ENCODE results near the gene BEND3.
A peak's percentile ranks its signal among the peaks of the same experiment; 100 is the strongest.

Gene BEND3

DNA sequence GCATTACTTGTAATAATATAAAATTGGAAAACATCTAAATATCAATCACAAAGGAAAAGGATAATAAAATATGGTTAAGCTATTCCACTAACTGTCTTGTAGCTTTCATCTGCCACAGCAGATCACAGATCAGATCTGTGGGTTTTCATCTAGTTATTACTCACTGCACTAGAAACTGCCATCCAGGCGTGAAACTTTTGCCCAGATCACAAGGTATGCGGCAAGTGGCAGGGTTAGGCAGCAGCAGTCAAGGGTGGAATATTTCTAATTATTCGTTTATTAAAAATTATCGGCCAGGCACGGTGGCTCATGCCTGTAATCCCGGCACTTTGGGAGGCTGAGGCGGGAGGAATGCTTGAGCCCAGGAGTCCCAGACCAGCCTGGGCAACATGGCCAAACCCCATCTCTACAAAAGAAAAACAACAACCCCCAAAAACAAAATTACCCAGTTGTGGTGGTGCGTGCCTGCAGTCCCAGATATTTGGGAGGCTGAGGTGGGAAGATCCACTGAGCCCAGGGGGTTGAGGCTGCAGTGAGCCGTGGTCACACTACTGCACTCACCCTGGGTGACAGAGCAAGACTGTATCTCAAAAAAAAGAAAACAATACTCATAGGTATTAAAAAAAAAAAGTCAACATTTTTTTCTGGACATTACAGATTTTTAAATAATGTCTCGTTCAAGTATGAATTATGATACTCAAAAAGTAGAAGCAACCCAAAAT, 32.1 kb downstream of the BEND3 start:
- TF ChIP-seq, protein P1, sequence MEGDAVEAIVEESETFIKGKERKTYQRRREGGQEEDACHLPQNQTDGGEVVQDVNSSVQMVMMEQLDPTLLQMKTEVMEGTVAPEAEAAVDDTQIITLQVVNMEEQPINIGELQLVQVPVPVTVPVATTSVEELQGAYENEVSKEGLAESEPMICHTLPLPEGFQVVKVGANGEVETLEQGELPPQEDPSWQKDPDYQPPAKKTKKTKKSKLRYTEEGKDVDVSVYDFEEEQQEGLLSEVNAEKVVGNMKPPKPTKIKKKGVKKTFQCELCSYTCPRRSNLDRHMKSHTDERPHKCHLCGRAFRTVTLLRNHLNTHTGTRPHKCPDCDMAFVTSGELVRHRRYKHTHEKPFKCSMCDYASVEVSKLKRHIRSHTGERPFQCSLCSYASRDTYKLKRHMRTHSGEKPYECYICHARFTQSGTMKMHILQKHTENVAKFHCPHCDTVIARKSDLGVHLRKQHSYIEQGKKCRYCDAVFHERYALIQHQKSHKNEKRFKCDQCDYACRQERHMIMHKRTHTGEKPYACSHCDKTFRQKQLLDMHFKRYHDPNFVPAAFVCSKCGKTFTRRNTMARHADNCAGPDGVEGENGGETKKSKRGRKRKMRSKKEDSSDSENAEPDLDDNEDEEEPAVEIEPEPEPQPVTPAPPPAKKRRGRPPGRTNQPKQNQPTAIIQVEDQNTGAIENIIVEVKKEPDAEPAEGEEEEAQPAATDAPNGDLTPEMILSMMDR (IDR thresholded peaks at IDR 0.05; ENCODE audit: low read depth, low read length, missing control alignments) = no peak
- H3K4me3 ChIP-seq (replicated peaks; ENCODE audit: low read depth, low read length) = no peak overlapping the region

DNA sequence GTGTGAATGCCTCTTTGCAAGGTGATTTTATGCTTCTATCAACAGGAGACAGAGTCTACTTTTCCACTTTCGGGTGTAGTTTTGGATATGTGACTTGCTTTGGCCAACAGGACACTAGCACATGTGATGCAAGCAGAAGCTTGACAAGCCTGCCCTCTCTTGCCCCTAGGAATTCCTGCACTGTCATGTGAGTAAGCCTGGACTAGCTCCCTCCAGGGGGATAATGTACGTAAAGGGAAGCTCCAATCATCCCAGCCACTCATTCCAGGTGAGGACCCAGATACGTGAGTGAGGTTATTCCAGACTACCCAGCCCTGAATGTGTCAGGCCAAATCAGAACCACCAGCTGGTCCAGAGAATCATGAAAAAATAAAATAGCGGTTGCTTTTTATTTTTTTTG, 33.3 kb downstream of the BEND3 start:
- no peak for DNase-seq (ENCODE audit: extremely low read depth, low read depth)
- H3K4me3 ChIP-seq (replicated peaks; ENCODE audit: low read depth, low read length) = no peak overlapping the region
- TF ChIP-seq, protein P1 (IDR thresholded peaks at IDR 0.05; ENCODE audit: low read depth, low read length, missing control alignments) = no peak

More for the DNA sequence above, 32.1 kb downstream of the BEND3 start:
- no peak for DNase-seq (ENCODE audit: extremely low read depth, low read depth)

DNA sequence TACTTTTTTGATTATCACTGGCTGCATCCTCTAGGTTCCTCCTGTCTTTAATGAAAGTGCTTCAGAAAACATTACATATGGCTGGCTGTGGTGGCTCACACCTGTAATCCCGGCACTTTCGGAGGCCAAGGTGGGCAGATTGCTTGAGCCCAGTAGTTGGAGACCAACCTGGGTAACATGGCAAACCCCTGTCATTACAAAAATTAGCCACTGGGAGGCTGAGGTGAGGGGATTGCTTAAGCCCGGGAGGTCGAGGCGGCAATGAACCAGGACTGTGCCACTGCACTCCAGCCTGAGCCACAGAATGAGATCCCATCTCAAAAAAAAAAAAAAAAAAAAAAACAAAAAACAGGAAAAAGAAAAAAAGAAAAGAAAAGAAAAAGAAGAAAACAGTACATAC, 35.3 kb downstream of the BEND3 start:
- no peak for DNase-seq (ENCODE audit: extremely low read depth, low read depth)
- TF ChIP-seq, protein P1 (IDR thresholded peaks at IDR 0.05; ENCODE audit: low read depth, low read length, missing control alignments) = peak; percentile 6
- no peak overlapping the region for H3K4me3 ChIP-seq (replicated peaks; ENCODE audit: low read depth, low read length)

- no peak overlapping the region for H3K4me3 ChIP-seq (replicated peaks; ENCODE audit: low read depth, low read length)
- DNase-seq (ENCODE audit: extremely low read depth, low read depth) = no peak
- TF ChIP-seq, protein P1 (IDR thresholded peaks at IDR 0.05; ENCODE audit: low read depth, low read length, missing control alignments) = peak; percentile 3
Measured at GRCh38 chr6:107079429-107079828, 35.9 kb downstream of the BEND3 start.

- TF ChIP-seq, protein P1 (IDR thresholded peaks at IDR 0.05; ENCODE audit: low read depth, low read length, missing control alignments) = no peak
- H3K4me3 ChIP-seq (replicated peaks; ENCODE audit: low read depth, low read length) = no peak overlapping the region
- DNase-seq (ENCODE audit: extremely low read depth, low read depth) = no peak
Measured at GRCh38 chr6:107077710-107078109, 37.6 kb downstream of the BEND3 start.

DNA sequence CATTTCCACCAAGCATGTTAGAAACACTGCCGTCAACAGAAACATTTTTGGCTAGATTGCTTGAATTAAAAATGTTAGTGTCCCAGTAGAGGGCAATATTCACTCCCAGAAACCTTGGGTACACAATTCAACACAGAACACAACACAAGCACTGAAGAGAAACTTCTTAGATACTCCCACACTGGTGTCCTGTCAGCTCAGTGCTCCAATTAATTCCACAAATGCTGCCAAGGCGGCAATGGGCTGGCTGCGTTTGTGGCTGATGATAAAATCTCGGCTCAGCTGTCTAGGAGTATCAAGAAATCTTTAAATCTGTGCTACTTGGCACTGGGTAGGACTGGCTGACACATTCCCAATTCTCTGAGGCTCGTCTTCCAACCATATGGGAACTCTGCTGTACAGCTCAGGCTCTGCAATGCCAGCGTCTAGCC, 39.3 kb downstream of the BEND3 start:
- TF ChIP-seq, protein P1 (IDR thresholded peaks at IDR 0.05; ENCODE audit: low read depth, low read length, missing control alignments) = no peak
- H3K4me3 ChIP-seq (replicated peaks; ENCODE audit: low read depth, low read length) = no peak overlapping the region
- no peak for DNase-seq (ENCODE audit: extremely low read depth, low read depth)

- DNase-seq (ENCODE audit: extremely low read depth, low read depth) = no peak
- no peak overlapping the region for H3K4me3 ChIP-seq (replicated peaks; ENCODE audit: low read depth, low read length)
- TF ChIP-seq, protein P1 (IDR thresholded peaks at IDR 0.05; ENCODE audit: low read depth, low read length, missing control alignments) = no peak
Measured at GRCh38 chr6:107070686-107071085, 44.6 kb downstream of the BEND3 start.
